ENCODE results near the gene ACAD8. TPM values are rescaled to one million over a fixed set of nuclear protein-coding genes. Genes with fewer than 3 reads are reported as not detected.

ACAD8 gene
- polyA plus RNA-seq, 1 of the 3 experiments (the other 2 are of a cell fraction): 29.8 TPM

DNA sequence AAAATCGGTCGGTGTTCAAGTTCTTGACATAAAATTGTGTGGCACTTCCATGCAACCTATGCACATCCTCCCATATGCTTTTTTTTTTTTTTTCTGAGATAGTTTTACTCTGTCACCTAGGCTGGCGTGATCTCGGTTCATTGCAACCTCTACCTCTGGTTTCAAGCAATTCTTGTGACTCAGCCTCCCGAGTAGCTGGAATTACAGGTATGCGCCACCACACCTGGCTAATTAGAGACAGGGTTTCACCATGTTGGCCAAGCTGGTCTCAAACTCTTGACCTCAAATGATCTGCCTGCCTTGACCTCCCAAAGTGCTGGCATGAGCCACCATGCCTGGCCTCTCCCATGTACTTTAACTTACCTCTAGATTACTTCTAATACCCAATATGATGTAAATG, 37.8 kb downstream of the ACAD8 start:
- no peak for DNase-seq
- H3K27me3 ChIP-seq (ENCODE audit: insufficient read depth): no peaks in the 10 kb centered on the region
- POLR2A ChIA-PET: no interaction called here
- H4K20me1 ChIP-seq (ENCODE audit: insufficient read depth): no peaks in the 10 kb centered on the region
- no peaks in the 10 kb centered on the region for H3K79me2 ChIP-seq (ENCODE audit: insufficient read depth)
- no peaks in the 10 kb centered on the region for H3K4me1 ChIP-seq (ENCODE audit: control insufficient read depth in 1 of 2, insufficient read depth in 2 of 2, low read depth in 1 of 2, low read length in 1 of 2)
- no peak overlapping the region for H3K4me2 ChIP-seq
- H3K36me3 ChIP-seq (replicated peaks in 1 of 2; ENCODE audit: control insufficient read depth in 1 of 2, insufficient read depth in 2 of 2, low read length in 1 of 2): no peaks in the 10 kb centered on the region
- CTCF ChIA-PET: interaction anchor here (1.9 kb wide), 1 partner anchor 15 kb away, joined by 4 read pairs; the partner anchor contains the start of gene GLB1L3
- no peak for TF ChIP-seq RCOR1 (IDR thresholded peaks at IDR 0.05; ENCODE audit: low read length)
- no peak for TF ChIP-seq SIN3A (IDR thresholded peaks at IDR 0.05; ENCODE audit: borderline replicate concordance, low read depth, low read length)
- TF ChIP-seq TEAD4 (IDR thresholded peaks at IDR 0.05; ENCODE audit: borderline replicate concordance, insufficient read depth): no peak
- TF ChIP-seq GABPA (IDR thresholded peaks at IDR 0.05; ENCODE audit: low read depth): no peak
- no peak for TF ChIP-seq MEF2A (IDR thresholded peaks at IDR 0.05; ENCODE audit: borderline replicate concordance, low read depth)
- TF ChIP-seq, protein P1, sequence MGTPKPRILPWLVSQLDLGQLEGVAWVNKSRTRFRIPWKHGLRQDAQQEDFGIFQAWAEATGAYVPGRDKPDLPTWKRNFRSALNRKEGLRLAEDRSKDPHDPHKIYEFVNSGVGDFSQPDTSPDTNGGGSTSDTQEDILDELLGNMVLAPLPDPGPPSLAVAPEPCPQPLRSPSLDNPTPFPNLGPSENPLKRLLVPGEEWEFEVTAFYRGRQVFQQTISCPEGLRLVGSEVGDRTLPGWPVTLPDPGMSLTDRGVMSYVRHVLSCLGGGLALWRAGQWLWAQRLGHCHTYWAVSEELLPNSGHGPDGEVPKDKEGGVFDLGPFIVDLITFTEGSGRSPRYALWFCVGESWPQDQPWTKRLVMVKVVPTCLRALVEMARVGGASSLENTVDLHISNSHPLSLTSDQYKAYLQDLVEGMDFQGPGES (IDR thresholded peaks at IDR 0.05; ENCODE audit: low read depth, low read length): no peak
- TF ChIP-seq, protein P2, sequence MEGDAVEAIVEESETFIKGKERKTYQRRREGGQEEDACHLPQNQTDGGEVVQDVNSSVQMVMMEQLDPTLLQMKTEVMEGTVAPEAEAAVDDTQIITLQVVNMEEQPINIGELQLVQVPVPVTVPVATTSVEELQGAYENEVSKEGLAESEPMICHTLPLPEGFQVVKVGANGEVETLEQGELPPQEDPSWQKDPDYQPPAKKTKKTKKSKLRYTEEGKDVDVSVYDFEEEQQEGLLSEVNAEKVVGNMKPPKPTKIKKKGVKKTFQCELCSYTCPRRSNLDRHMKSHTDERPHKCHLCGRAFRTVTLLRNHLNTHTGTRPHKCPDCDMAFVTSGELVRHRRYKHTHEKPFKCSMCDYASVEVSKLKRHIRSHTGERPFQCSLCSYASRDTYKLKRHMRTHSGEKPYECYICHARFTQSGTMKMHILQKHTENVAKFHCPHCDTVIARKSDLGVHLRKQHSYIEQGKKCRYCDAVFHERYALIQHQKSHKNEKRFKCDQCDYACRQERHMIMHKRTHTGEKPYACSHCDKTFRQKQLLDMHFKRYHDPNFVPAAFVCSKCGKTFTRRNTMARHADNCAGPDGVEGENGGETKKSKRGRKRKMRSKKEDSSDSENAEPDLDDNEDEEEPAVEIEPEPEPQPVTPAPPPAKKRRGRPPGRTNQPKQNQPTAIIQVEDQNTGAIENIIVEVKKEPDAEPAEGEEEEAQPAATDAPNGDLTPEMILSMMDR (IDR thresholded peaks at IDR 0.05): no peak
- TF ChIP-seq CHD2 (IDR thresholded peaks at IDR 0.05; ENCODE audit: low read length, partially characterized antibody): no peak
- TF ChIP-seq, protein P3, sequence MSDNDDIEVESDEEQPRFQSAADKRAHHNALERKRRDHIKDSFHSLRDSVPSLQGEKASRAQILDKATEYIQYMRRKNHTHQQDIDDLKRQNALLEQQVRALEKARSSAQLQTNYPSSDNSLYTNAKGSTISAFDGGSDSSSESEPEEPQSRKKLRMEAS (IDR thresholded peaks at IDR 0.05; ENCODE audit: low read depth): no peak
- TF ChIP-seq GATA2 (CRISPR knock-in tag; IDR thresholded peaks at IDR 0.05): no peak
- no peak for TF ChIP-seq FOSL2 (IDR thresholded peaks at IDR 0.05; ENCODE audit: borderline replicate concordance, low read depth)
- TF ChIP-seq MXI1 (IDR thresholded peaks at IDR 0.05; ENCODE audit: low read depth, low read length): no peak
- TF ChIP-seq, protein P4, sequence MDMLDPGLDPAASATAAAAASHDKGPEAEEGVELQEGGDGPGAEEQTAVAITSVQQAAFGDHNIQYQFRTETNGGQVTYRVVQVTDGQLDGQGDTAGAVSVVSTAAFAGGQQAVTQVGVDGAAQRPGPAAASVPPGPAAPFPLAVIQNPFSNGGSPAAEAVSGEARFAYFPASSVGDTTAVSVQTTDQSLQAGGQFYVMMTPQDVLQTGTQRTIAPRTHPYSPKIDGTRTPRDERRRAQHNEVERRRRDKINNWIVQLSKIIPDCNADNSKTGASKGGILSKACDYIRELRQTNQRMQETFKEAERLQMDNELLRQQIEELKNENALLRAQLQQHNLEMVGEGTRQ (IDR thresholded peaks at IDR 0.05; ENCODE audit: borderline replicate concordance, low read depth, low read length): no peak
- TF ChIP-seq RXRA (IDR thresholded peaks at IDR 0.05; ENCODE audit: borderline replicate concordance, low read depth): no peak
- TF ChIP-seq SMC3 (IDR thresholded peaks at IDR 0.05; ENCODE audit: low read depth, low read length): no peak
- no peak for TF ChIP-seq TCF12 (IDR thresholded peaks at IDR 0.05)
- no peak for TF ChIP-seq FOXM1 (IDR thresholded peaks at IDR 0.05; ENCODE audit: low read depth)
- TF ChIP-seq EZH2phosphoT487 (IDR thresholded peaks at IDR 0.05; ENCODE audit: borderline replicate concordance, low read depth): no peak
- TF ChIP-seq TAF1 (IDR thresholded peaks at IDR 0.05; ENCODE audit: borderline replicate concordance, low read depth, low read length): no peak
- no peak overlapping the region for H3K27ac ChIP-seq (ENCODE audit: low read depth in 2 of 2, low read length in 1 of 2)
- H3F3A ChIP-seq (replicated peaks; ENCODE audit: insufficient read depth): no peaks in the 10 kb centered on the region
- no peaks in the 10 kb centered on the region for H3K9me3 ChIP-seq
- H3K9me2 ChIP-seq: no peaks in the 10 kb centered on the region
- no peak overlapping the region for H3K4me3 ChIP-seq (ENCODE audit: low read depth in 2 of 2, low read length in 1 of 2)
- no peak overlapping the region for H2AFZ ChIP-seq (ENCODE audit: low read depth)
- no peak overlapping the region for H3K9ac ChIP-seq
- 63% methylated on average over 6 of the region's 6 CpGs for WGBS (ENCODE audit: low lambda C conversion rate)

Measured in SK-N-SH (cell line).